Activated naive CD4-positive, alpha-beta T cell treated with anti-CD3 and anti-CD28 coated beads, Interleukin-2, amount 50 U/mL, for 72 hours (primary cell): ENCODE results near the gene OGFOD3. TPM values are rescaled to one million over a fixed set of nuclear protein-coding genes. Genes with fewer than 3 reads are reported as not detected.

ENCODE experiments used
- ATAC-seq, 2 donors: fragments of 150-1000 bp; cut with Tn5 transposase; 2 replicates each; pipeline ENCODE4 v1.10.0; 2021; ENCODE audit warnings: mild to moderate bottlenecking in 2 of 2, moderate library complexity in 2 of 2
- DNase-seq, 2 donors: peaks; one replicate each; pipeline ENCODE4 v3.0.0; 2021 to 2022; ENCODE audit warnings: low spot score in 2 of 2
- H3K27ac Mint-ChIP-seq, 2 donors: one replicate each; pipeline ENCODE4 v1.8.0; 2022; ENCODE audit warnings: mild to moderate bottlenecking in 2 of 2, mixed read lengths in 2 of 2
- H3K36me3 Mint-ChIP-seq, 2 donors: one replicate each; pipeline ENCODE4 v1.8.0; 2022; ENCODE audit warnings: mixed read lengths in 2 of 2
- H3K9me3 Mint-ChIP-seq, 2 donors: one replicate each; pipeline ENCODE4 v1.8.0; 2022; ENCODE audit warnings: mixed read lengths in 2 of 2
- total RNA-seq, 2 donors: library from RNA; stranded (reverse); gene quantifications; one replicate each; pipeline ENCODE4 v1.2.3, GENCODE V29; 2022

Gene OGFOD3
- total RNA-seq, 2 donors from 2014 or later, result 16.8 to 23.5 TPM

DNA sequence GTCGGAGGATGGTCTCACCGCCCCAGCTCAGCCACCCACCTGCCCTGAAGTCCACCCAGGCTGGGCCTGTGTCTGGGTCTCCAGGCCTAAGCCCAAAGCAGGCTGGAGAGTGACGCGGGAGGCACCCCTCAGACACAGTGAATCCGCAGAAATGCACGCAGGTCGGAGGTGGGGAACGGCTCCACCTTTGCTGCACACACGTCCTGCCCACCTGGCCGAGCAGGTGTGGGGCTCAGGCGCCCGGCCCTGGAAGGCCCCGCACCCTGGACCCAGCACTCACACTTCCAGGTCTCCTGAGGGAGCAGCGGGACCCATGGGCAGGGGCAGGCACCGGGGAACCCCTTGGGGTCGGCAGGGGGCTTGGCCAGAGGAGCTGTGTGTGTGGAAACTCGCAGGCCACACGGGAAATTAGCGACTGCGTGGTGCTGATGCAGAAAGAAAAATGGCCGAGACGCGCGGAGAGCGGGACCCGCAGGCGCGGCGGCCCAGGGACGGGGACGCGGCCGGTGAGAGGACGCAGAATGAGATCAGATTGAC is 21.5 kb upstream of the OGFOD3 start:
- DNase-seq (no peak), ATAC-seq (no peak)
- peak overlapping the region in 1 of 2 donors; percentile 64 for H3K27ac Mint-ChIP-seq
- no peaks in the 10 kb centered on the region for H3K9me3 Mint-ChIP-seq
- H3K36me3 Mint-ChIP-seq, result no peaks in the 10 kb centered on the region

DNA sequence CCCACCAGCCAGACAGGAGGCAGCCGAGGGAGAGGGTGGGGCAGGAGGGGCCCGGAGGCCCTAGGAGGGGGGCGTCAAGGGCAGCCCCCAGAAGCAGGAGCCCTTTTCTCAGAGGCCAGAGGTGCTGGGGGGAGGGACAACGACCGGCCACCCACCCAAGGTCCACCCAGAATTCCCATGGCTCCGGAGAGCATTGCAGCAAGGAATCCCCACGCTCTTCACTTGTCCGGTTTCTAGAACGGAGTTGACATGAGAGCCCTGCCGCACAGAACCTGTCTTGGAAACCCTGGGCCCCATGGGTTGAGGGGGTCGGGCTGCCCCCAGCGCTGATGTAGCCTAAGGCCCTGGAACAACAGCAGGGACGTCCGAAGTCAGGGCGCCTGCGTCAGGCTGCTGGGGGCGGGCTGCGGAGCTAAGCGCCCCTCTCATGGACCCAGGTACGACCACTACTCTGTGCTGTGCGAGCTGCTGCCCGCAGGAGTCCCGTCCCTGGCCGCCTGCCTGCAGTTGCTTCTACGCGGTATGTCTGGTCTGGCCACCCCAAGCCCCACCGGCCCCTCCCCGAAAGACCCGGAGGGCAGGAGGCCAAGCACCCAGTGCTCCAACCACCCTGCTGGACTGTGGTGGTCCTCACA is 20.9 kb upstream of the OGFOD3 start:
- peak overlapping the region in 1 of 2 donors; percentile 64 for H3K27ac Mint-ChIP-seq
- ATAC-seq (no peak), DNase-seq (no peak)
- no peaks in the 10 kb centered on the region for H3K9me3 Mint-ChIP-seq
- H3K36me3 Mint-ChIP-seq, result no peaks in the 10 kb centered on the region

DNA sequence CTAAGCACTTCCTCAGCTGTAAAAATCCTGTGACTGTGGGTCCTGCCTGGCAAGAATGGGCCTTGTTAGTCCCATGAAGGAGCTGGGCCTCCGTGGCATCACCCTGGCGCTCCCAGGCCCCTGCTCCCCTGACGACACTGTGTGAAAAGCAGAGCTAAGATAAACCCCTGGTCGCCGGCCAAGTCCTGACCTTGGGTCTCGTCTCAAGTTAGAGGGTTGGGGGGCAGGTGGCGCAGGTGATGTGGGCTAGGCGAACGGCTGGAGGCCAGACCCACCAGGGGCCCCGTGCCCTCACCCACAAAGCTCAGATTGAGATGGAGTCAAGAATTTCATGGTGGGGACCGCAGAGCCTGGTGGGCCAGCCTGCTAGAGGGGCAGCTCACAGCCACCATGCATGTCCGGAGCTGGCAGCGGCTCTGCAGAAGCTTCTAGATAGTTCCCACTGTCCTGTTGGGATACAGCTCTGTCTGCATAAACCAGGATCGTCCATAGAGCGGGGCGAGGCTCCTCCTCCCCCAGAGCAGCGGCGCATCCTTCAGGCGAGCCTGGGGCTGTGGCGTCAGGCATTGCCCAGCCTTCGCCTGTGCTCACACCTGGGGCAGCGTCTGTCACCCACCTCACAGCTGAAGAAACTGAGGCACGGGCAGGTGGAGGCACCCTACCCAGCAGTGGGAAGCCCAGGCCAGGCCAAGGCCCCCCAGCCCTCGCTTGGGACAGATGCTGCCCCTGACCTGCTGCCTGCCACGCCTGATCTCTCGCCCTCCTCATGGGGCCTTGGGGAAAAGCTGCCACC is 20.2 kb upstream of the OGFOD3 start:
- peak in 1 of 2 donors; percentile 6 for DNase-seq
- ATAC-seq, result no peak
- Mint-ChIP-seq H3K36me3 (no peaks in the 10 kb centered on the region), H3K27ac (peak overlapping the region in 1 of 2 donors; percentile 64), H3K9me3 (no peaks in the 10 kb centered on the region)

DNA sequence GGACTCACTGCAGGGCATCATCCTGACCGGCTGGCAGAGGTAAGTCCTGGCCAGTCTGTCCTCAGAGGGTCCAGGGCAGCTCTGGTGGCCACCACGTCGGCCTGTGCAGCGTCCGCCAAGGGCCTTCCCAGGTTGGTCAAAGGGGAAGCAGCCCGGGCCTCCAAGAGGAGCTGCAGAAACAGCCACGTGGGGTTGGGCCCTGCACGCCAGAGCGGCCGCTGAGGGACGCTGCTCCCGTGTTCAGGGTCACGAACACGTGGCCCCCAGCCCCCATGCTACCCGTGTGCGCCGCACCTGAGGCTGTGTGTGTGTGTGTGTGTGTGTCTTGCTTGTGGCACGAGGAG is 18.9 kb upstream of the OGFOD3 start:
- ATAC-seq, result no peak
- Mint-ChIP-seq H3K27ac (peak overlapping the region in 1 of 2 donors; percentile 51), H3K36me3 (no peaks in the 10 kb centered on the region), H3K9me3 (no peaks in the 10 kb centered on the region)
- DNase-seq, result no peak

DNA sequence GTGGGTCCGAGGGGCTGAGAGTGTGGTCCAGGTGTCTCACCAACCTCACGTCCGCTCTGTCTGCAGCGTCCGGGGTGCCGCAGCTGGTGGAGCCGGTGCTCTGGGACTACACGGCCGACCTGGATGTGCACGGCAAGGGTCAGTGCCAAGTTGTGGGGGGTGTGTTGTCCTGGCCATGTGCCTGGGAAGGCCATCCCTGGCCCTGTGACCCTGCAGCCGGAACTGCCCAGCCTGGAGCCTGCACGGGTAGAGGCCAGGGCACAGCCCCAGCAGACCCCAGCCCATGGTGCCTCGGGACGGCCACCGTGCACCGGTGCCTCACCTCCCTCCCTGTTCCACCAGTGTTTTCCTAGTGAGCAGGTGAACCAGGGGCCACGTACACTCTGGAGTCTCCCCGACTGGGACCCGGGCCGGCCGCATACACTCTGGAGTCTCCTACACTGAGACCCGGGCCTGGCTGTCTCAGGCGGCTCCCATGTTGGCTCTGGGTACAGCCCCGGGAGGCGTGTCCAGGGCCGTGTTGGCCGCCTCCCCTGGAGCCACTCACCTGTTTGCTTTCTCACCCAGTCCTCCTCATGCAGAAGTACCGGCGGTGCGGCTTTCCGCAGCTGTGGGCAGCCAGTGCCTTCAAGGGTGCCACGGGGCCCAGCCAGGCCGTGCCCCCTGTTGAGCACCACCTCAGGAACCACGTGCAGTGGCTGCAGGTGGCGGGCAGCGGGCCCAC is 18.4 kb upstream of the OGFOD3 start:
- ATAC-seq, result no peak
- no peaks in the 10 kb centered on the region for H3K9me3 Mint-ChIP-seq
- peak overlapping the region; percentile 14 to 51 for H3K27ac Mint-ChIP-seq
- no peaks in the 10 kb centered on the region for H3K36me3 Mint-ChIP-seq
- no peak for DNase-seq

DNA sequence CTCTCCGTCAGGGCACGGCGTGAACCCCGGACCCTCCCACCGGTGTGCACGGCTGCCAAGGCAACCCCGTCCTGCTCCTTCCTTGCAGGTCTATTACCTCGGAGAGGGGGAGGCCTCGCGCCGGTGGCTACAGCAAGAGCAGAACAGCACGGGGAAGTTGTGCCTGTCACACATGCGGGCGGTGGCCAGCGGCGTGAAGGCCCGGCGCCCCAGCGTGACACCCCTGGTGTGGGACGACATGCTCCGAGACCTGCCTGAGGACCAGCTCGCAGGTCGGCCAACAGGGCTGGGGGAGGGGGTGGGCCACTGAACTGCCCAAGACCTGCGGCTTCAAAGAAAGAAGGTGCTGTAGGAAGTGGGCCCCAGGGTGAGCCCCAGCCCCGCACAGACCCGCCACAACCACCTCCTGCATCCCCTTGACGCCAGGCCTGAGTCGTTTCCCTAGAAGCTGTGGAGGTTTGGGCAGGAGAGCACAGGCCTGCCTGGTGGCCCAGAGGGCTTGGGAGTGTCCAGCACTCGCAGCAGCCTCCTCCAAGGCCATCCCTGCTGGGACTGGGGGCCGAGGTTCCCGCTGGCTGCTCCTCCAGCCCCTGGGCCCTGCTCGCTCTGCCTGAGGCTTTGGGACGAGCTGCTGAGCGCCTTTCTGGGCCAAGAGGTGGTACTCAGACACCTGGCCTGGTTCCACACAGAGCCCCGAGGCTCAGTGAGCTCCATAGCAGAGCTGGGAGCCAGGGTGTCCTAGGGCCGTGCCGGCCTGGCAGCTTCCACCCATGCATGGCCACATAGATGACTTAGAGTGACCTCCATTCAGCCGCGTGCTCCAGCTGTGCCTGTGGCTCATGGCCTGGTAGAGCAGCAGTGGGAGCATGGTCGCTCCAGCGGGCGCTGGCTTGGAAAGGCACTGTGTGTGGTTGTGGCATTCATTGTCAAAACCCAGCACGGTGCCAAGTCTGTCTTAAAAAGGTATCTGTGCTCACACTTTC is 17.5 kb upstream of the OGFOD3 start:
- ATAC-seq, result no peak

DNA sequence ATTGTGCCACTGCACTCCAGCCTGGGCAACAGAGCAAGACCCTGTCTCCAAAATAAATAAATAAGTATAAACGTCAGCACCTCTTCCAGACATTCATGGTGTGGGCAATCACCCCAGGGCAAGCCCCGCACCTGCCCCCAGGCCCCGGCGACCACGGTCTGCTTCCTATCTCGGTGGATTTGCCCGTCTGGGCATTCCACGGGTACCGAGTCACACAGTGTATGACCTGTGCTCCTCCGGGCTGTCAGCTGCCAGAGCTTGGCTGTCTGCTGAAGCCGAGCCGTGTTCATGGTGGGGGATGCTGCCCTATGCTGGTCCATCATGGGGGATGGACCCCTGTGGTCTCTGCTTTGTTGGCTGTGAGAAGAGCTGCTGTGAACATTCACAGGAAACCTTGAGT is 16.7 kb upstream of the OGFOD3 start:
- no peak overlapping the region for H3K27ac Mint-ChIP-seq
- DNase-seq, result no peak
- no peak for ATAC-seq
- H3K9me3 Mint-ChIP-seq, result no peaks in the 10 kb centered on the region
- H3K36me3 Mint-ChIP-seq, result no peaks in the 10 kb centered on the region

More for the DNA sequence above, 17.5 kb upstream of the OGFOD3 start:
- Mint-ChIP-seq H3K27ac (peak overlapping the region in 1 of 2 donors; percentile 14), H3K36me3 (no peaks in the 10 kb centered on the region), H3K9me3 (no peaks in the 10 kb centered on the region)
- no peak for DNase-seq

DNA sequence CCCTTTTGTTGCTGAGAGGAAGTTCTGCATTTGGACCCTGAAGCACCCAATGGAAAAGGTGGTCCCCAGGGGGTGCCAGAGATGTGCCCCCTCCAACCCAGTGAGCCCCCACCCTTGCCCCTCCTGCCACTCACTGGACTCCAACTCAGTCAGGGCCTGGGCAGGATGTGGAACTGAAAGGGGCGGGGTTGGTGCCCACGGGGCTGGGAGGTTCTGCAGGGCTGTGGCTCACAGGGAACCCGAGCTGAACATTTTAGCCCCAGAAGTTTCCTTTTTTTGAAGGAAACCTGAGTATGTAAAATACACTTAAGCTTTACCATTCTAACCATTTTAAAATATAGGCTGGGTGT is 15.8 kb upstream of the OGFOD3 start:
- Mint-ChIP-seq H3K9me3 (no peaks in the 10 kb centered on the region), H3K27ac (no peak overlapping the region), H3K36me3 (peaks cover 0 to 4% of the 10 kb centered on the region in 2 donors)
- ATAC-seq (peak in 1 of 2 donors; percentile 35), DNase-seq (no peak)

DNA sequence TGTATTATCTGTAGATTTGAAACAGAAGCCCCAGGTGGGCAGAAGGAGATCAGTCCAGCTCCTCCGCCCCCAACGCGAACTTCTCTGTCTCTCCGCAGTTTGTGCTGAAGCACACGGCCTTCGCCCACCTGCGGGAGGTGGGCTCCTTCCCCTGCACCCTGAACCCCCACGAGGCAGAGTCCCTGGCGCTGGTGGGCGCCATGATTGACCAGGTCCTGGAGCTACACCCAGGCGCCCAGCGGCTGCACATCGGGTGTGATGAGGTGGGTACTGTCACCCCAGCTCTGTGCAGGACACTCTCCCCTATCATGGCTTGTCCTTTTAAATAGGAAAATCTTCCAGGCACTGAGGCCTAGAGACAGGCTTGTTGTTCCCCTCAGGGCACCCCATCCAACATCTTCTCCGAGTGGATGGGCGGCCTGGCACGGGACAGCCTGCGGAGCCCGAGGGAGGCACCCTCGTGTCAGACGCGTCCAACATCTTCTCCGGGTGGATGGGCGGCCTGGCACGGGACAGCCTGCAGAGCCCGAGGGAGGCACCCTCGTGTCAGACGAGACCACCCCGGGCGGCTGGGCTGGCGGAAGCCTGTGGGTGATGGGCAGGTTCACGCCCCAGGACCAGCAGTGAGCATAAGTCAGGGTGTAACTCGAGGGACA is 15.3 kb upstream of the OGFOD3 start:
- DNase-seq (no peak), ATAC-seq (no peak)
- Mint-ChIP-seq H3K9me3 (no peaks in the 10 kb centered on the region), H3K27ac (no peak overlapping the region), H3K36me3 (peaks cover 0 to 4% of the 10 kb centered on the region in 2 donors)

DNA sequence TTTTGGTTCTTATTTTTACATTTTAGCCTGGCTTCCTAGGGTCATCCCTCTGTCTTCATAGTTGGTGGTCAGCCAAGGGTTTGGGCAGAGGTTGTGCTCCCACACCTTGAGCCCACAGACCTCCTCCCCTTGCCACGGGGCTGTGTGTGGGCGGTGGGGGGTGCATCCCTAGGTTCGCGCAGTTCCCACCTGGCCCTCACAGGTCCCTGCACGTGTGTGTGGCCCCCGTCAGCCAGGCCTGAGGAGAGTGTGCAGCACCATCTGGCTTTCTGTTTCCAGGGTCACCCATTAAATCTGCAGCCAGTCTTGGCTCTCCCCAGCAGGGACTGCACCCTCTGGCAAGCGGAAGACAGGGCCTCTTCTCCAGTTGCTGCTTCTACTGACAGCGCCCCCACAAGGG is 13.6 kb upstream of the OGFOD3 start:
- ATAC-seq (no peak), DNase-seq (no peak)
- peaks cover 0 to 4% of the 10 kb centered on the region in 2 donors for H3K36me3 Mint-ChIP-seq
- H3K9me3 Mint-ChIP-seq, result no peaks in the 10 kb centered on the region
- H3K27ac Mint-ChIP-seq, result no peak overlapping the region

DNA sequence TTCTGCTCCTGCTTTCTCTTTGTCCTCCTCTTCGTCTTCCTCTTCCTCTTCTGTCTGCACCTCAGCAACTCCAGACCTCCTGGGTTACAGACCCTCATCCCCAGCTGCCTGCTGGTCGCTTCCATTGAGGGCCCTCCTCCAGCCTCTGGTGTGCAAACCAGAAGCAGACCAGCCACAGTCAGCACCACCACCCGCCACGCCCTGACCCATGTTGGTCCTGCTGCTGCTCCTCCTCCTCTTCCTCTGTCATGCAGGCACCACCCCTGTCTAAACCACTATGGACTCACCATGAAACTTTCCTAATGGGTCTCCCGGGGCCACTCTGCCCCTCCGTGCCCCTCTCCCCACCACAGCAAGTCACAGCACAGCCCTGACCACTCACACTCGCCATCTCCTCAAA is 11.4 kb upstream of the OGFOD3 start:
- H3K27ac Mint-ChIP-seq, result peak overlapping the region; percentile 2 to 85
- DNase-seq, result no peak
- H3K9me3 Mint-ChIP-seq, result no peaks in the 10 kb centered on the region
- no peak for ATAC-seq
- H3K36me3 Mint-ChIP-seq, result peaks cover 0 to 4% of the 10 kb centered on the region in 2 donors

DNA sequence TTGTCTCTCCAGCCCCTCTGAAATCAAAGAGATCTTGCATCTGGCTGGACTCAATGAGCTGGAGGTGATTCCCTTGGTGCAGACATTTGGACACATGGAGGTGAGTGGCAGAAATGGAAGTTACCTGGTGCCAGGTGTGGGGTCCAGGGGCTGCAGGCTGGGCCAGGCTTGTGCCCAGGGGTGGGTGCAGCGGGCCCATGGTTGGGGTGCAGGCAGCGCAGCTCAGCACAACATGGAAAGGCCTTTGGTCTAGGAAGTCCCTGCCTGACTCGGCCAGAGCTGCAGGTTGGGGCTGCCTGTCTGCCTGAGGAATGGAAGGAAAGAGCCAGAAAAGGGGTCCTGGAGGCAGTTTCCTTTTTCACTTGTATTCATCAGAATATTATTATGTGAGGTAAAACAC is 10.2 kb upstream of the OGFOD3 start:
- Mint-ChIP-seq H3K27ac (no peak overlapping the region), H3K9me3 (no peaks in the 10 kb centered on the region), H3K36me3 (peaks cover 0 to 4% of the 10 kb centered on the region in 2 donors)
- no peak for ATAC-seq
- DNase-seq, result no peak

DNA sequence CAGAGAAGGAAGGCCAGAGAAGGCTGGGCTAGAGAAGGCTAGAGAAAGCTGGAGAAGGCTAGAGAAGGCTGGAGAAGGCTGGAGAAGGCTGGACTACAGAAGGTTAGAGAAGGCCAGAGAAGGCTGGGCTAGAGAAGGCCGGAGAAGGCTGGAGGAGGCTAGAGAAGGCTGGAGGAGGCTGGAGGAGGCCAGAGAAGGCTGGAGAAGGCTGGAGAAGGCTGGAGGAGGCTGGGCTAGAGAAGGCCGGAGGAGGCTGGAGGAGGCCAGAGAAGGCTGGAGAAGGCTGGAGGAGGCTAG is 6.4 kb upstream of the OGFOD3 start:
- ATAC-seq (no peak), DNase-seq (no peak)
- peaks cover 11 to 16% of the 10 kb centered on the region in 2 donors for H3K36me3 Mint-ChIP-seq
- peak overlapping the region in 1 of 2 donors; percentile 10 for H3K27ac Mint-ChIP-seq
- no peaks in the 10 kb centered on the region for H3K9me3 Mint-ChIP-seq

DNA sequence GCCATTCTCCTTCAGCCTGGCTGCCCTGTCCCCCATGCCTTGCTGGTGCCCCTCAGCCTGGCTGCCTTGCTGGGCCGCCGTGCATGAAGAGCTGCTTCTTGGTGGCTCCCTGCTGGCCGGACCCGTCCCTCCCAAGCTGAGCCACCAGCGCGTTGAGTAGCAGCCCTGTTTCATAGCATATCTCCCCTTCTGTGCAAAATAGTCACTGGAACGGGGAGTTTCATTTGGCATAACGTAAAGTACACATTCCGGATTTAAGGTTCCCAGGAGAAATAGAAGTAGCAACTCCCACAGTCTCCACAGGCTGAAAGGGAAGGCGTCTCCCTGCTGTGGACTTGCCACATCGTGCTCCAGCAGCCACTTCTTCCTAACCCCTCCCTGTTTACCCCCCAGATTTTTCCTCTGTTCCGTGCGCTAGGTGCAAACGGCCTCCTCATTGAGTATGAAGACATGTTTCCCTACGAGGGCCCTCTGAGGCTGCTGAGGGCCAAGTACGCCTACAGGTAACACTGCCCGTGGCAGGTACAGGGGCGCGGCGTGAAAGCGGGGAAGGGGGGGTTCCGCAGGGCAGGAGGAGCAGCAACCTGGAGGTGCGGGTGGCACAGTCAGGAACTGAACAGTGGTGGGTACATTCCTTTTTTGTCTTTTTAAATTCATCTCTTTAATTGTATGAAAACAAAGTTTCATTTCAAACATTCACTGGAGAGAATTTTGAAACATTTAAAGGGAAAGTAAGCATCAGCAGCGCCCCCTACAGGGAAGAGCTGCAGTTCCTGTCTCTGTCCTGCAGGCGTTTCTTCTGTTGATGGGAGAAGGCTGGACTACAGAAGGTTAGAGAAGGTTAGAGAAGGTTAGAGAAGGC is 5.8 kb upstream of the OGFOD3 start:
- peaks cover 12 to 15% of the 10 kb centered on the region in 2 donors for H3K36me3 Mint-ChIP-seq
- ATAC-seq (peak; percentile 36 to 70), DNase-seq (peak in 1 of 2 donors; percentile 71)
- no peaks in the 10 kb centered on the region for H3K9me3 Mint-ChIP-seq
- peak overlapping the region in 1 of 2 donors; percentile 10 for H3K27ac Mint-ChIP-seq

DNA sequence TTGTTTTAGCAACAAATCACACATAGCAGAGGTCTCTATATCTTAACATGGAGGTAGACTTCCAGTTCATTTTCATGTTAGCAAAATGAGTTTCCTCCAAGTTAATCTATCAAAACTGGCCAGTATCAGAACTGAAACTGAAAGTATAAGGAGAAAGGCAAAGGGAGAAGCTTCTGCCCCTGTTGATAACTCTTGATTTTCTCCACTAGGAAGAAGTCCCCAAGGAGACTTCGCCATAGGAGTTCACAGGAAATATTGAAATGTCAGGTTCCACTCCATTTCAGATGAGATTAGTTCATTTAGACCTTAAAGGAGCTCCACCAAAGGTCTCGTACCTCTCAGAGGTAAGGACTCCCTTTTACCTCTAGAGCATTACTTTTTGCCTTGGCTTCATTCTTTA is 1.2 kb upstream of the OGFOD3 start:
- Mint-ChIP-seq H3K9me3 (no peaks in the 10 kb centered on the region), H3K36me3 (peaks cover 13 to 15% of the 10 kb centered on the region in 2 donors), H3K27ac (peak overlapping the region; percentile 22 to 72)
- no peak for DNase-seq
- no peak for ATAC-seq
